GM18909 (cell line): ENCODE results near the gene ZNF256.

ENCODE experiments used
- ATAC-seq: cut with Tn5 transposase; IDR thresholded peaks from one replicate; pipeline ENCODE4 v1.9.1; 2021; ENCODE audit warnings: mild to moderate bottlenecking; ENCODE audit not compliant: unreplicated experiment, poor library complexity

The ZNF256 gene

DNA sequence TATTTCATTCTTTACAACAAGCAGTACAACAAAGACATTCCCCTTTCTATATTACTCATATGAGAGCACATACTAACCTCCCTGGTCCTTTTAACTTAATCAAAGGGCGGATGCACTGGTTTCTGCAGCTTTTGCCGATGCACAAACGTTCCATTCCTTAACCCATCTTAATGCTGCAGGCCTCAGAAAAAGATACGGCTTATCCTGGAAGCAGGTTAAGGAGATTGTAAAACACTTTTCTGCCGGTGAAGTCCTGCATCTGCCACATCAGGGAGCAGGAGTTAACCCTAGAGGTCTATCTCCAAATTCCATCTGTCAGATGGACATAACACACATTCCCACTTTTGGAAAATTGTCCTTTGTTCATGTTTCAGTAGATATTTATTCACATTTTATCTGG, 47.2 kb downstream of the ZNF256 start:
- no peak for ATAC-seq
